GM12801 (cell line): ENCODE data around the gene PKNOX2.

Experiments
- CTCF ChIP-seq: IDR thresholded peaks from one replicate; pipeline ENCODE4 v1.5.1; 2011; ENCODE audit warnings: control low read depth; ENCODE audit not compliant: insufficient read length; ENCODE audit errors: extremely low read depth

The PKNOX2 gene

GRCh38 chr11:125164091-125164421 lies 495 bp upstream of the PKNOX2 start:
- no peak for TF ChIP-seq CTCF

GRCh38 chr11:125165111-125165842 lies 726 bp downstream of the PKNOX2 start:
- no peak for TF ChIP-seq CTCF

GRCh38 chr11:125165843-125166763 lies 1.6 kb downstream of the PKNOX2 start:
- TF ChIP-seq CTCF: no peak

- TF ChIP-seq CTCF: no peak
Observed at GRCh38 chr11:125166764-125167291, 2.3 kb downstream of the PKNOX2 start.

- TF ChIP-seq CTCF: no peak
Observed at GRCh38 chr11:125167292-125167953, 2.9 kb downstream of the PKNOX2 start.

- TF ChIP-seq CTCF: no peak
Observed at GRCh38 chr11:125167954-125168835, 3.6 kb downstream of the PKNOX2 start.
